IMR-90 (cell line): ENCODE results near the gene SEMA3C. TPM values are rescaled to one million over a fixed set of nuclear protein-coding genes. Genes with fewer than 3 reads are reported as not detected.

Source experiments
- ATAC-seq: fragments of 200-7000 bp; cut with Tn5 transposase; 2 replicates; pipeline ENCODE4 v1.9.1; 2020; ENCODE audit warnings: low read depth, mild to moderate bottlenecking, moderate library complexity
- BruUV-seq: library from RNA; stranded (reverse); fragments of 400-500 nt; replicated peaks from 2 replicates; lab custom pipeline; 2021; lab: Mats Ljungman, UMichigan
- CTCF ChIA-PET: fragments of 300-600 bp; formaldehyde crosslinking; extraction: SDS; loops from one replicate; lab custom pipeline; 2021; ENCODE audit warnings: antibody characterized with exemption; lab: Yijun Ruan, JAX
- POLR2A ChIA-PET: fragments of 300-600 bp; sonication (Branson Sonifier 250); formaldehyde crosslinking; loops from one replicate; lab custom pipeline; 2022; ENCODE audit warnings: antibody characterized with exemption; ENCODE audit not compliant: unreplicated experiment; lab: Charles Lee
- DNase-seq: peaks from one replicate; pipeline ENCODE4 v3.0.0; 2013
- H2AFZ ChIP-seq: replicated peaks from 2 replicates; pipeline ENCODE3; 2013; ENCODE audit warnings: low read length, mild to moderate bottlenecking; ENCODE audit not compliant: poor library complexity
- H2AK5ac ChIP-seq: 2 replicates; pipeline ENCODE4 v1.6.1; 2013; ENCODE audit warnings: low read depth, low read length, inconsistent platforms
- H2AK9ac ChIP-seq: replicated peaks from 2 replicates; pipeline ENCODE3; 2013; ENCODE audit warnings: mild to moderate bottlenecking, low read depth, low read length, moderate library complexity; ENCODE audit not compliant: poor library complexity
- H2BK120ac ChIP-seq: 2 replicates; pipeline ENCODE4 v1.6.1; 2013; ENCODE audit warnings: low read depth, low read length, inconsistent platforms
- H2BK15ac ChIP-seq: 3 replicates; pipeline ENCODE4 v1.6.1; 2013; ENCODE audit warnings: low read depth, low read length, inconsistent platforms
- H2BK20ac ChIP-seq: 2 replicates; pipeline ENCODE4 v1.6.1; 2013; ENCODE audit warnings: low read depth, mild to moderate bottlenecking, inconsistent platforms, low read length, moderate library complexity
- H2BK5ac ChIP-seq: 2 replicates; pipeline ENCODE4 v1.6.1; 2013; ENCODE audit warnings: mild to moderate bottlenecking, low read depth, low read length, inconsistent platforms; ENCODE audit not compliant: poor library complexity, severe bottlenecking
- H3K14ac ChIP-seq: replicated peaks from 2 replicates; pipeline ENCODE4 v1.6.1; 2013; ENCODE audit warnings: low read depth, low read length, inconsistent platforms
- H3K18ac ChIP-seq: 2 replicates; pipeline ENCODE4 v1.6.1; 2013; ENCODE audit warnings: low read depth, low read length, control low read depth
- H3K23ac ChIP-seq: 2 replicates; pipeline ENCODE4 v1.6.1; 2013; ENCODE audit warnings: low read depth, low read length, inconsistent platforms
- H3K27ac ChIP-seq: 2 replicates; pipeline ENCODE4 v1.5.1; 2013; ENCODE audit warnings: mild to moderate bottlenecking, control low read depth, low read length; ENCODE audit not compliant: insufficient read depth
- H3K27me3 ChIP-seq: 2 replicates; pipeline ENCODE4 v1.6.1; 2013; ENCODE audit warnings: low read length; ENCODE audit not compliant: control insufficient read depth, insufficient read depth
- H3K36me3 ChIP-seq: 2 replicates; pipeline ENCODE4 v1.6.1; 2013; ENCODE audit warnings: low read length, mixed read lengths; ENCODE audit not compliant: control insufficient read depth, insufficient read depth
- H3K4ac ChIP-seq: 2 replicates; pipeline ENCODE4 v1.6.1; 2013; ENCODE audit warnings: low read depth, low read length, inconsistent platforms
- H3K4me1 ChIP-seq: 2 replicates; pipeline ENCODE4 v1.6.1; 2013; ENCODE audit warnings: low read length, mixed read lengths; ENCODE audit not compliant: control insufficient read depth, insufficient read depth
- H3K4me2 ChIP-seq: 2 replicates; pipeline ENCODE4 v1.6.1; 2013; ENCODE audit warnings: low read depth, mild to moderate bottlenecking, control low read depth, low read length, moderate library complexity
- H3K4me3 ChIP-seq: 2 replicates; pipeline ENCODE4 v1.5.1; 2013; ENCODE audit warnings: low read depth, mild to moderate bottlenecking, control low read depth, low read length, moderate library complexity; ENCODE audit not compliant: insufficient read depth
- H3K56ac ChIP-seq: 2 replicates; pipeline ENCODE4 v1.6.1; 2013; ENCODE audit warnings: low read length, inconsistent platforms; ENCODE audit not compliant: insufficient read depth; ENCODE audit errors: extremely low read depth
- H3K79me1 ChIP-seq, 2 experiments: 2 replicates each; pipeline ENCODE4 v1.6.1; 2013; ENCODE audit warnings: low read length in 2 of 2, inconsistent platforms in 1 of 2, low read depth in 1 of 2
- H3K9ac ChIP-seq: 2 replicates; pipeline ENCODE4 v1.6.1; 2013; ENCODE audit warnings: low read depth, low read length, control low read depth
- H3K9me1 ChIP-seq: 2 replicates; pipeline ENCODE4 v1.6.1; 2013; ENCODE audit warnings: low read length, inconsistent platforms; ENCODE audit not compliant: insufficient read depth
- H3K9me3 ChIP-seq: 2 replicates; pipeline ENCODE4 v1.6.1; 2013; ENCODE audit warnings: low read length; ENCODE audit not compliant: control insufficient read depth, insufficient read depth
- H4K20me1 ChIP-seq: 2 replicates; pipeline ENCODE4 v1.6.1; 2013; ENCODE audit warnings: low read length, inconsistent platforms; ENCODE audit not compliant: insufficient read depth
- H4K5ac ChIP-seq: 2 replicates; pipeline ENCODE4 v1.6.1; 2013; ENCODE audit warnings: mild to moderate bottlenecking, low read depth, low read length, control low read depth
- H4K8ac ChIP-seq, 2 experiments: 2 replicates each; pipeline ENCODE4 v1.6.1; 2013; ENCODE audit warnings: low read depth in 2 of 2, low read length in 2 of 2, control low read depth in 1 of 2, inconsistent platforms in 1 of 2
- H4K91ac ChIP-seq: 2 replicates; pipeline ENCODE4 v1.6.1; 2013; ENCODE audit warnings: low read depth, low read length, inconsistent platforms; ENCODE audit not compliant: insufficient read depth
- BHLHE40 ChIP-seq: fragments of 150-350 bp; IDR thresholded peaks from 2 replicates; pipeline ENCODE4 v1.6.1; 2016; ENCODE audit warnings: mild to moderate bottlenecking, low read depth, low read length
- POLR2A ChIP-seq: IDR thresholded peaks from 2 replicates; pipeline ENCODE4 v1.6.1; 2012; ENCODE audit warnings: mild to moderate bottlenecking, low read depth, low read length
- RCOR1 ChIP-seq: IDR thresholded peaks from 2 replicates; pipeline ENCODE4 v1.6.1; 2012; ENCODE audit warnings: mild to moderate bottlenecking, low read length, improper control_type of control experiment; ENCODE audit not compliant: insufficient replicate concordance
- WGBS, 2 experiments: methylation state at CpG; one replicate each; pipeline versions ENCODE4 v1.1.5 to v1.1.7; 2013; ENCODE audit warnings: missing lambda C conversion rate in 2 of 2; ENCODE audit not compliant: insufficient read length in 1 of 2; ENCODE audit errors: extremely low coverage in 2 of 2; 5-methylcytosine and 5-hydroxymethylcytosine counted together
- dilution Hi-C: fragments of 300-500 bp; cut with HindIII; formaldehyde crosslinking; loops from one replicate; pipeline ENCODE4 v1.14.3; 2018; ENCODE audit warnings: low sequenced_read_pairs; ENCODE audit not compliant: unreplicated experiment
- in situ Hi-C: fragments of 300-500 bp; cut with MboI; formaldehyde crosslinking; loops from 3 replicates; pipeline ENCODE4 v1.14.3; 2019; ENCODE audit warnings: low sequenced_read_pairs, inconsistent platforms, mixed read lengths
- intact Hi-C: fragments of 100-400 bp; cut with micrococcal nuclease; formaldehyde crosslinking; loops from 2 replicates; pipeline ENCODE4 v1.10.0; 2022
- polyA plus RNA-seq, 3 experiments: library from polyadenylated mRNA; depleted of rRNA; stranded (reverse); fragments of >200 nt; gene quantifications; 2 replicates each; pipeline ENCODE4 v1.2.3, GENCODE V29; 2012; ENCODE audit warnings: low replicate concordance in 1 of 3
- total RNA-seq: library from RNA; depleted of rRNA; stranded (reverse); fragments of >200 nt; gene quantifications from 2 replicates; pipeline ENCODE4 v1.2.3, GENCODE V29; 2012

SEMA3C gene
- total and polyA plus RNA-seq, 2 of the 4 experiments (the other 2 are of a cell fraction), result 21.2 to 97.1 TPM

DNA sequence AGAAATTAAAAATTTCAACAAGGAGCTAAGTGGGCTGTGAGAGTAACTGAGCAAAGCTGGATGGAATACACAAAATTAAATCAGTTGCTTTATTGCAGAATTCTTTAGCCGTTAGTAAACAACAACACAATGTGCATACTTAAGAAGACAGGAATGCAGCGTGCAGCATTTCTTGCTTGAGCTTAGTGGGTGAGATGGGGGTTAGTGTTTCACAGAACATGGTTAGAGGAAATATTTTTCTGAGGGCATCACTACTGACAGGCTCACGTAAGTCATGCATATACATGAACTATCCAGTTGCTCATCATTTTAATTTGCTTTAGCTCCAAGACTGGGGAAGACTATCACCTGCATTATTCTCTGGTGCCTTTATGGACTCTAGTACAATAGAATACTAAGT is 199.6 kb downstream of the SEMA3C start:
- Histone ChIP-seq H3K4me2 (no peak overlapping the region), H3K79me1 (no peaks in the 10 kb centered on the region), H3K9ac (no peak overlapping the region), H2BK5ac (peak overlapping the region; percentile 72), H2AK5ac (no peak overlapping the region), H3K23ac (no peak overlapping the region), H3K18ac (peak overlapping the region; percentile 16; the same call in 1 of the 2 replicates), H3K56ac (no peak overlapping the region), H4K5ac (no peak overlapping the region), H3K14ac (no peak overlapping the region; the same call in 1 of the 2 replicates), H3K27ac (no peak overlapping the region), H2AFZ (no peak overlapping the region), H3K4ac (no peak overlapping the region), H2BK120ac (no peak overlapping the region), H2AK9ac (no peak overlapping the region), H3K36me3 (no peaks in the 10 kb centered on the region), H3K27me3 (no peaks in the 10 kb centered on the region), H4K20me1 (no peaks in the 10 kb centered on the region), H3K4me3 (no peak overlapping the region), H4K91ac (no peak overlapping the region), H4K8ac (no peak overlapping the region), H3K9me3 (no peaks in the 10 kb centered on the region), H2BK20ac (no peak overlapping the region), H3K9me1 (peaks cover 3% of the 10 kb centered on the region; the same call in 1 of the 2 replicates), H2BK15ac (0 out of 3 replicates have a peak overlapping the region, but pooled peaks have one; percentile 1), H3K4me1 (peaks cover 9% of the 10 kb centered on the region)
- intact Hi-C loops, result no loop called here
- CTCF ChIA-PET, result interaction anchor here (0.8 kb wide), 1 partner anchor 10 kb away, joined by 5 read pairs; no protein-coding TSS in a partner anchor
- DNase-seq (peak; percentile 77), ATAC-seq (no peak)
- dilution Hi-C loops, result no loop called here
- TF ChIP-seq BHLHE40 (peak; percentile 13; the same call in 1 of the 2 replicates), RCOR1 (no peak), POLR2A (no peak)
- no CpG with 5 or more reads among the region's 3 CpGs for WGBS, 2 experiments
- BruUV-seq, result no TSS peak
- POLR2A ChIA-PET, result interaction anchor here (0.6 to 1.1 kb wide), 2 partner anchors 10 to 13 kb away, joined by 3 read pairs; no protein-coding TSS in a partner anchor
- in situ Hi-C loops, result no loop called here
